HepG2 (cell line): Measurements from ENCODE around the gene TACC2. TPM values are rescaled to one million over a fixed set of nuclear protein-coding genes. Genes with fewer than 3 reads are reported as not detected.

Experiments used
- ATAC-seq: fragments of 200-7000 bp; cut with Tn5 transposase; 3 replicates; pipeline ENCODE4 v1.9.1; 2020; ENCODE audit warnings: mild to moderate bottlenecking, moderate library complexity
- BruUV-seq: library from RNA; stranded (reverse); fragments of 400-500 nt; replicated peaks from 2 replicates; lab custom pipeline; 2021; lab: Mats Ljungman, UMichigan
- CTCF ChIA-PET: fragments of 300-600 bp; formaldehyde crosslinking; extraction: SDS; loops from one replicate; lab custom pipeline; 2021; ENCODE audit warnings: low total read pairs, inconsistent platforms, low intra/inter-chr PET ratio; lab: Yijun Ruan, JAX
- POLR2A ChIA-PET: fragments of 350-600 bp; sonication (Branson Sonifier 250); formaldehyde crosslinking; loops from one replicate; lab custom pipeline; 2020; ENCODE audit warnings: antibody characterized with exemption, inconsistent platforms; lab: Yijun Ruan, JAX
- DNase-seq: peaks from one replicate; pipeline ENCODE4 v3.0.0-alpha.2; 2015; ENCODE audit warnings: low spot score
- FAIRE-seq: peaks from 3 replicates; lab custom pipeline; 2011; peaks lifted over from hg19 to GRCh38; lab: Jason Lieb, UNC
- H2AFZ ChIP-seq: one replicate; pipeline ENCODE4 v1.6.1; 2011; ENCODE audit warnings: low read length, inconsistent platforms
- H3K27ac ChIP-seq: fragments of 300-600 bp; 3 replicates; pipeline ENCODE4 v1.8.0; 2011; ENCODE audit warnings: mixed run types, mild to moderate bottlenecking, mixed read lengths, low read length, inconsistent platforms; ENCODE audit not compliant: insufficient read depth; ENCODE audit errors: extremely low read length
- H3K27me3 ChIP-seq, 2 experiments: fragments of 200-600 bp in 1 of 2; 2 replicates in 1 of 2; 3 replicates in 1 of 2; pipeline versions ENCODE4 v1.6.0 to v1.8.0; 2011; ENCODE audit warnings: low read length in 2 of 2, mild to moderate bottlenecking in 2 of 2, moderate library complexity in 2 of 2, inconsistent platforms in 1 of 2; ENCODE audit not compliant: insufficient read depth in 2 of 2, control insufficient read depth in 1 of 2
- H3K36me3 ChIP-seq, 2 experiments: fragments of 200-600 bp in 1 of 2; replicated peaks in 1 of 2; 2 replicates in 1 of 2; 3 replicates in 1 of 2; pipeline versions ENCODE4 v1.5.1 to v1.8.0; 2011; ENCODE audit warnings: low read length in 2 of 2, inconsistent platforms in 1 of 2; ENCODE audit not compliant: insufficient read depth in 2 of 2, control insufficient read depth in 1 of 2
- H3K4me1 ChIP-seq: 2 replicates; pipeline ENCODE4 v1.5.1; 2012; ENCODE audit warnings: low read length, inconsistent platforms; ENCODE audit not compliant: insufficient read depth
- H3K4me2 ChIP-seq: 2 replicates; pipeline ENCODE4 v1.6.0; 2011; ENCODE audit warnings: low read depth, low read length, inconsistent platforms
- H3K4me3 ChIP-seq, 3 experiments: fragments of 200-600 bp in 1 of 3; sonication (generic), shearing (Covaris generic) in 1 of 3; replicated peaks in 1 of 3; 2 replicates each; pipeline ENCODE4 v1.5.1; 2011 to 2016; ENCODE audit warnings: low read length in 3 of 3, inconsistent platforms in 2 of 3, low read depth in 2 of 3, mild to moderate bottlenecking in 2 of 3, control low read depth in 1 of 3, mixed read lengths in 1 of 3; ENCODE audit not compliant: insufficient read depth in 1 of 3
- H3K79me2 ChIP-seq: one replicate; pipeline ENCODE4 v1.6.1; 2011; ENCODE audit warnings: low read length, inconsistent platforms; ENCODE audit not compliant: insufficient read depth
- H3K9ac ChIP-seq: 2 replicates; pipeline ENCODE4 v1.6.0; 2011; ENCODE audit warnings: mild to moderate bottlenecking, low read depth, low read length, inconsistent platforms; ENCODE audit not compliant: insufficient read depth
- H3K9me3 ChIP-seq: 2 replicates; pipeline ENCODE4 v1.5.1; 2012; ENCODE audit warnings: mild to moderate bottlenecking, low read length
- H4K20me1 ChIP-seq: 2 replicates; pipeline ENCODE4 v1.6.0; 2011; ENCODE audit warnings: inconsistent platforms, mild to moderate bottlenecking, low read length, moderate library complexity; ENCODE audit not compliant: insufficient read depth
- ARNT2 ChIP-seq: sonication (generic); formaldehyde crosslinking; IDR thresholded peaks from 2 replicates; pipeline ENCODE4 v1.8.0; 2022; ENCODE audit warnings: mild to moderate bottlenecking, low read depth, missing genetic modification reagents, moderate library complexity
- CAMTA2 ChIP-seq: sonication (generic); formaldehyde crosslinking; IDR thresholded peaks from 2 replicates; pipeline ENCODE4 v1.4.0; 2020; ENCODE audit warnings: mild to moderate bottlenecking, missing genetic modification reagents, borderline replicate concordance
- CBFB ChIP-seq: sonication (generic); formaldehyde crosslinking; IDR thresholded peaks from 2 replicates; pipeline ENCODE4 v1.4.0; 2020; ENCODE audit warnings: missing genetic modification reagents
- ESRRA ChIP-seq: sonication (generic); formaldehyde crosslinking; IDR thresholded peaks from 2 replicates; pipeline ENCODE4 v1.5.1; 2020; ENCODE audit warnings: mild to moderate bottlenecking, low read depth, missing genetic modification reagents
- HES4 ChIP-seq: sonication (generic); formaldehyde crosslinking; IDR thresholded peaks from 2 replicates; pipeline ENCODE4 v1.9.0; 2021; ENCODE audit warnings: mild to moderate bottlenecking, missing genetic modification reagents, borderline replicate concordance
- MEF2D ChIP-seq: sonication (generic); formaldehyde crosslinking; IDR thresholded peaks from 2 replicates; pipeline ENCODE4 v1.5.1; 2020; ENCODE audit warnings: mild to moderate bottlenecking, missing genetic modification reagents
- RARA ChIP-seq: IDR thresholded peaks from 2 replicates; pipeline ENCODE4 v1.6.1; 2016; ENCODE audit warnings: missing genetic modification reagents, missing compliant biosample characterization
- RFX3 ChIP-seq: IDR thresholded peaks from 2 replicates; pipeline ENCODE4 v1.6.1; 2016; ENCODE audit warnings: missing biosample characterization, missing genetic modification reagents
- SRY ChIP-seq: sonication (generic); formaldehyde crosslinking; IDR thresholded peaks from 2 replicates; pipeline ENCODE4 v1.8.0; 2022; ENCODE audit warnings: mild to moderate bottlenecking, missing genetic modification reagents
- ZNF564 ChIP-seq: sonication (generic); formaldehyde crosslinking; IDR thresholded peaks from 2 replicates; pipeline ENCODE4 v1.8.1; 2023; ENCODE audit warnings: mild to moderate bottlenecking, missing genetic modification reagents
- WGBS: methylation state at CpG from one replicate; pipeline ENCODE4 v1.1.6; 2017; ENCODE audit warnings: low lambda C conversion rate; 5-methylcytosine and 5-hydroxymethylcytosine counted together
- in situ Hi-C: cut with HindIII; loops from 2 replicates; pipeline ENCODE4 v1.10.0; 2017; ENCODE audit warnings: low pct_unique_long_range_greater_than_20kb; ENCODE audit not compliant: extremely low pct_ligation_motif_present
- intact Hi-C: fragments of 100-400 bp; cut with micrococcal nuclease; formaldehyde crosslinking; loops from one replicate; pipeline ENCODE4 v1.10.0; 2022; ENCODE audit not compliant: unreplicated experiment
- polyA plus RNA-seq, 8 experiments: library from polyadenylated mRNA; depleted of rRNA in 3 of 8; stranded (reverse) in 7 of 8; unstranded in 1 of 8; fragments of >200 nt; fragmentation: Illumina TruSeq in 4 of 8; extraction: Trizol in 4 of 8; gene quantifications; 2 replicates each; pipeline versions ENCODE4 v1.2.1 to v1.2.3, GENCODE V29; 2011 to 2016; ENCODE audit warnings: low read depth in 4 of 8, missing spikeins in 1 of 8, mixed read lengths in 1 of 8; ENCODE audit not compliant: insufficient read depth in 1 of 8
- total RNA-seq, 5 experiments: library from RNA; depleted of rRNA; stranded (reverse); fragments of >200 nt; fragmentation: Illumina TruSeq; extraction: Trizol; gene quantifications; 2 replicates each; pipeline ENCODE4 v1.2.3, GENCODE V29; 2016; ENCODE audit warnings: low read depth in 1 of 5
- TF ChIP-seq, protein P1 (sequence below): sonication (generic); formaldehyde crosslinking; IDR thresholded peaks from 2 replicates; pipeline ENCODE4 v1.5.1; 2020; ENCODE audit warnings: mild to moderate bottlenecking, missing genetic modification reagents, moderate library complexity
- TF ChIP-seq, protein P2 (sequence below): sonication (generic); formaldehyde crosslinking; IDR thresholded peaks from 2 replicates; pipeline ENCODE4 v1.4.0; 2020; ENCODE audit warnings: missing genetic modification reagents, mild to moderate bottlenecking, borderline replicate concordance

Gene TACC2
- total and polyA plus RNA-seq, 2 of the 13 experiments (the other 11 are each of a cell fraction or from before 2014, with no cell fraction given), result 11.8 to 16.0 TPM

DNA sequence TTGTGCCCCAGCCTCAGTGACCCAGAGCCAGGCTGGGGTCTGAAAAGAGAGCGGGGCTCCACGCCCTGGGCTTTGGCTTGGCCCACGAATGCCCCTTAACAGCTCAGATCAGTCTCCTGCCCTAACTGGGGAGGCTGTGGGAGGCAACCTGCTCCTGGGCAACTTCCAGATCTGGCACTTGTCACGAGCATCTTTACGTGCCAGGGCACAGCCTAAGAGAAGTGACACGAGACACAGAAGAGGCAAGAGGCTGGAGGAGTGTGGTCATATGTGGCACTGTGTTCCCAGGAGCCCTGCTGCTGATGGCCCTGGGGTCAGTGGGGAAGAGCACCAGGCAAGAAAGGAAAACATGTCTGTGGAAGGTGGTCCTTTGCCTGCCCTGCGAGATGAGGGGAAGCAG lies 184.4 kb downstream of the TACC2 start (continued):
- TF ChIP-seq CBFB (CRISPR knock-in tag), result no peak
- TF ChIP-seq RFX3, result no peak
- TF ChIP-seq CAMTA2 (CRISPR knock-in tag), result no peak
- no peak for TF ChIP-seq ARNT2 (CRISPR knock-in tag)

DNA sequence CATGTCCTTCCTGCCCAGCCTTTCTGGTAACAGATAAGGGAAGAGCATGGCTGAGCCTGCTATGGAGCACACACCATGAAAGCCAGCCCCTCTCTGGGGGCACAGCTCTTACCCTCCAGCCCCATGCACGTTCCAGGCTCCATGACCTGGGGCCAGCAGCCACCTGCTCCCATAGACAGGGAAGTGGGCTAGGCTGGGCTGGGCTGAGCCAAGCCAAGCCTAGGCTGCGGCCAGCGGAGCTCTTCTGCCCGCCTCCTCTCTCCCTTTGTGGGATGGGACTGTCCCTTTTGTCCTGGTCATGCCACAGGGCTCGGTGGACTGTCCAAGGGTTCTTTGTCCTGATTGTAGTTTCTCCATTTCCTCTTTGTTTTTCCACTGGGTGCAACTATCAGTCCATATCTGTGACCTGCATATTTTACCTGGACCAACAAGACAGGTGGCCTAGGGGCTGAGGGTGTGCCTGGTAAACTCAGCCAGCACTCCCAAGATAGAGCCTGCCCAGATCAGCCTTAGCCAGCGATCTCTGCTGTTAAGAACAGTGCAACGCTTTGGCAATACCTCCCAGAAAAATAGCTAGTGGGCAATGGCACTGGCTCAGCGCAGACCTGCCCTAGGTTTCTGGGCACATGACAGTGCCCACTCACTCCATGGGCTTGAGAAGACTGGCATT lies 184.9 kb downstream of the TACC2 start:
- ChIA-PET POLR2A (interaction anchor here (1.4 kb wide), 1 partner anchor 9 kb away, joined by 3 read pairs; no protein-coding TSS in a partner anchor), CTCF (no interaction called here)
- intact Hi-C loops, result no loop called here
- no TSS peak for BruUV-seq
- WGBS, result 91% methylated on average over 8 of the region's 8 CpGs
- Histone ChIP-seq H2AFZ (no peak overlapping the region), H3K4me3 (no peak overlapping the region), H3K79me2 (peaks cover 9% of the 10 kb centered on the region), H3K27ac (peak overlapping the region; percentile 2), H4K20me1 (peaks cover 2% of the 10 kb centered on the region; the same call in 1 of the 2 replicates), H3K4me1 (peaks cover 50% of the 10 kb centered on the region), H3K36me3 (peaks cover 0 to 9% of the 10 kb centered on the region in 2 experiments; a peak in 1 of 5 replicates), H3K9ac (no peak overlapping the region), H3K9me3 (no peaks in the 10 kb centered on the region), H3K4me2 (no peak overlapping the region), H3K27me3 (no peaks in the 10 kb centered on the region)
- ATAC-seq (no peak), FAIRE-seq (no peak), DNase-seq (no peak)
- in situ Hi-C loops, result no loop called here
- TF ChIP-seq MEF2D (CRISPR knock-in tag) (no peak), ZNF564 (no peak), SRY (CRISPR knock-in tag) (no peak), RARA (CRISPR knock-in tag) (no peak), ESRRA (no peak), HES4 (CRISPR knock-in tag) (no peak)
- TF ChIP-seq, protein P1, sequence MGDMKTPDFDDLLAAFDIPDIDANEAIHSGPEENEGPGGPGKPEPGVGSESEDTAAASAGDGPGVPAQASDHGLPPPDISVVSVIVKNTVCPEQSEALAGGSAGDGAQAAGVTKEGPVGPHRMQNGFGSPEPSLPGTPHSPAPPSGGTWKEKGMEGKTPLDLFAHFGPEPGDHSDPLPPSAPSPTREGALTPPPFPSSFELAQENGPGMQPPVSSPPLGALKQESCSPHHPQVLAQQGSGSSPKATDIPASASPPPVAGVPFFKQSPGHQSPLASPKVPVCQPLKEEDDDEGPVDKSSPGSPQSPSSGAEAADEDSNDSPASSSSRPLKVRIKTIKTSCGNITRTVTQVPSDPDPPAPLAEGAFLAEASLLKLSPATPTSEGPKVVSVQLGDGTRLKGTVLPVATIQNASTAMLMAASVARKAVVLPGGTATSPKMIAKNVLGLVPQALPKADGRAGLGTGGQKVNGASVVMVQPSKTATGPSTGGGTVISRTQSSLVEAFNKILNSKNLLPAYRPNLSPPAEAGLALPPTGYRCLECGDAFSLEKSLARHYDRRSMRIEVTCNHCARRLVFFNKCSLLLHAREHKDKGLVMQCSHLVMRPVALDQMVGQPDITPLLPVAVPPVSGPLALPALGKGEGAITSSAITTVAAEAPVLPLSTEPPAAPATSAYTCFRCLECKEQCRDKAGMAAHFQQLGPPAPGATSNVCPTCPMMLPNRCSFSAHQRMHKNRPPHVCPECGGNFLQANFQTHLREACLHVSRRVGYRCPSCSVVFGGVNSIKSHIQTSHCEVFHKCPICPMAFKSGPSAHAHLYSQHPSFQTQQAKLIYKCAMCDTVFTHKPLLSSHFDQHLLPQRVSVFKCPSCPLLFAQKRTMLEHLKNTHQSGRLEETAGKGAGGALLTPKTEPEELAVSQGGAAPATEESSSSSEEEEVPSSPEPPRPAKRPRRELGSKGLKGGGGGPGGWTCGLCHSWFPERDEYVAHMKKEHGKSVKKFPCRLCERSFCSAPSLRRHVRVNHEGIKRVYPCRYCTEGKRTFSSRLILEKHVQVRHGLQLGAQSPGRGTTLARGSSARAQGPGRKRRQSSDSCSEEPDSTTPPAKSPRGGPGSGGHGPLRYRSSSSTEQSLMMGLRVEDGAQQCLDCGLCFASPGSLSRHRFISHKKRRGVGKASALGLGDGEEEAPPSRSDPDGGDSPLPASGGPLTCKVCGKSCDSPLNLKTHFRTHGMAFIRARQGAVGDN (CRISPR knock-in tag), result peak; percentile 19; the same call in 1 of the 2 replicates
- TF ChIP-seq, protein P2, sequence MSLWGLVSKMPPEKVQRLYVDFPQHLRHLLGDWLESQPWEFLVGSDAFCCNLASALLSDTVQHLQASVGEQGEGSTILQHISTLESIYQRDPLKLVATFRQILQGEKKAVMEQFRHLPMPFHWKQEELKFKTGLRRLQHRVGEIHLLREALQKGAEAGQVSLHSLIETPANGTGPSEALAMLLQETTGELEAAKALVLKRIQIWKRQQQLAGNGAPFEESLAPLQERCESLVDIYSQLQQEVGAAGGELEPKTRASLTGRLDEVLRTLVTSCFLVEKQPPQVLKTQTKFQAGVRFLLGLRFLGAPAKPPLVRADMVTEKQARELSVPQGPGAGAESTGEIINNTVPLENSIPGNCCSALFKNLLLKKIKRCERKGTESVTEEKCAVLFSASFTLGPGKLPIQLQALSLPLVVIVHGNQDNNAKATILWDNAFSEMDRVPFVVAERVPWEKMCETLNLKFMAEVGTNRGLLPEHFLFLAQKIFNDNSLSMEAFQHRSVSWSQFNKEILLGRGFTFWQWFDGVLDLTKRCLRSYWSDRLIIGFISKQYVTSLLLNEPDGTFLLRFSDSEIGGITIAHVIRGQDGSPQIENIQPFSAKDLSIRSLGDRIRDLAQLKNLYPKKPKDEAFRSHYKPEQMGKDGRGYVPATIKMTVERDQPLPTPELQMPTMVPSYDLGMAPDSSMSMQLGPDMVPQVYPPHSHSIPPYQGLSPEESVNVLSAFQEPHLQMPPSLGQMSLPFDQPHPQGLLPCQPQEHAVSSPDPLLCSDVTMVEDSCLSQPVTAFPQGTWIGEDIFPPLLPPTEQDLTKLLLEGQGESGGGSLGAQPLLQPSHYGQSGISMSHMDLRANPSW, result no peak
